SIG-M5 (cell line): ENCODE results near the gene CAMK2G.

Source experiments
- DNase-seq: peaks from one replicate; lab custom pipeline; 2025; lab: John Stamatoyannopoulos, UW

CAMK2G gene

DNA sequence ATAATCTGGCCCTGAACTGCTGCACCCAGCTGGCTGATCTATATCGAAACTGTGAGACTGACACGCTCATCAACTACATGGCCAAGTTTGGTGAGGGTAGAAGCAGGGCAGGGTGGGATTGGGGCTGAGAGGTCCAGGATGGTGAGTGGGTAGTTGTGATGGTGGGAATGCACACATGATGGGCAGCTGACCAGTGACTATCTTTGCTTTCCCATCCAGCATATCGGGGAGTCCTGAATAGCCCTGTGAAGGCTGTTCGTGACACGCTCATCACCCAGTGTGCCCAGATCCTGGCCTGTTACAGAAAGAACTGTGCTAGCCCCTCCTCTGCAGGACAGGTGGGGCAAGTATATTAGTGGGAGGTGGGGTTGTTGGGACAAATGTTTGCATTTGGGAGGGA lies 105.0 kb downstream of the CAMK2G start:
- DNase-seq, result no peak

DNA sequence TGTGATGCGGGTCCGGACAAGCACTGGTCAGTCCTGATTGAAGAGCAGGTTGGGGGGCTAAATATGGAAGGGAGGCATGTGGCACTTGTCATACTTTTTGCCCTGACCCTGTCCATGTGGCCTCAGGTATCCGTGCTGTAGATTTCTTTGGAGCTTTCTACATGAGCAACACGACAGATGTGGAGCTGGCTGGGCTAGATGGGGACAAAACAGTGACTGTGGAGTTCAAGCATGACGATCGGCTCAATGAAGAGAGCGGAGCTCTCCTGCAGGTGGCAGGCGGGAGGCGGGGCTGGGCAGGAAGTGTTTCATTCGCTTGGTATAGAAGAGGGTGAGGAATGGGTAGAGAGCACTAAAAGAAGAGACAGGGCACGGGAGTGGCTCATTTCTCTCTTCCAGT lies 105.5 kb downstream of the CAMK2G start:
- no peak for DNase-seq

DNA sequence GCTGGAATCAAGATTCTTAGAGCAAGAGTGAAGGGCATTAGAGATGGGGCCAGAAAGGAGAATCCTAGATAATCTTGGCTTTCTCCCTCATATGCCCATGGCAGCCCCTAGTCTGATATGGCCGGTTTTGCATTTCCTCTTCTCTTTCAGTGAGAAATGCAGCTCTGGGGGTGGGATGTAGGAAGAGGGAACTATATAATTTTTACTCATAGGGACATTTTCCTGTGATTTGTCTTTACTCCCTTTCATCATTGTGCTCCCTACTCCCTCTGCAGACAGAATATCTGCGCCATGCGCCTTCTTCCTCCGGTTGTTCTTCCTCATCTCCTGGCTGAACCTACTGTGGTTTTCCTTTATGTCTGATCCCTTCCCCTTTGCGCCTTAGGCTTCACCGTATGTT lies 109.3 kb downstream of the CAMK2G start:
- DNase-seq, result no peak

DNA sequence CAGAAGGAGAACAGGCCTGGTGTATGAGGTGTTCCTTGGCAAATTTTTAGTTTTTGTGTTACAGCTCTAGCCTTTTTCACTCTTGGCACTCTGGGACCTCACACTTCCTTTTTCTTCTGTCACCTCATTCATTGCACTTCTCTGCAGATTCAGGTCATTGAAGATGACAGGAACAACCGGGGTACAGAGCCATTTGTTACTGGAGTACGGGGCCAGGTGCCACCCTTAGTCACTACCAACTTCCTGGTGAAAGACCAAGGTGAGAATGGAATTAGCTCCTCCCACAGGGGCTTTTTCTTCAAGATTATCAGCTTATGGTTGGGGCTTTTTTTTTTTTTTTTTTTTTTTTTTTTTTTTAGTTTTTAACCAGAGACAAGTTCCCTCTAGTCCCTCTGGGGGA lies 111.0 kb downstream of the CAMK2G start:
- no peak for DNase-seq

DNA sequence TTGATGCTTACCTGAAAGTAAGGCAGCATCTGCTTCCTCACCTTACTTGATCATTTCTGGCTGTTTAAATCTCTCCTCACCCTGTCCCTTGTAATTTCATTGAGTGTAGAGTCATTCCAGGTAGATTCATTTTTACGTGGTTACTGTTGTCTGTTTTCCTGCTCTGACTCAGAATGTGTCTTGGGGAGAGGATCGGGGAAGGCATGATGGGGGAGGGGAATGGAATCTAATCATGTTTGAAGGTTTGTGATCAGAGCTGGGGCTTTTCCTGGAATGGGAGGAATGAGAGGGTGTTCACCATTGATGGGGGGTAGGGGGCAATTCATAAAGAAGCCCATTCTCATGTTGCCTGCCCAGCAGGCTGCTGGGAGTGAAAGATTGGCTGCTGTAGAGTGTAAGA lies 111.4 kb downstream of the CAMK2G start:
- no peak for DNase-seq
